ENCODE measurements around the gene KLHL7. TPM values are rescaled to one million over a fixed set of nuclear protein-coding genes. Genes with fewer than 3 reads are reported as not detected.

Gene KLHL7
- total and polyA plus RNA-seq, 12 donors: 27.1 to 159 (median 138) TPM

DNA sequence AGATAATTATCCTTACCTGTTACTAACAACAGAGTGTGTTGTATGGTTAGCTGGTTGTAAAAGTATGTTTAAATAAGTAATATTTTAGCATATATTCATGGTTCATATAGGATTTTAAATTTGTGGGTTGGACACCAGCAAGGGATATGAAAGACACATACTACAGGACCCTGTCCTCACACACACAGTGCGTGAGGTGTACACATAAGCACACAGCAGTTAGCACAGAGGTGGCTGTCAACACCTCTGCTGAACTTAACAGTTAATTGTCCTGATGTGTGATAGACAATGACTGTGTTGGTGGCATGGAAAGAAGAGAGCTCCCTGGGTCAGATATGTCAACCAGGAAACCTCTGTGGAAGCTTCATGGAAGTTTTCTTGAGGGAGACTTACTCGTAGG, 53.0 kb downstream of the KLHL7 start:
- TF ChIP-seq, protein P1, sequence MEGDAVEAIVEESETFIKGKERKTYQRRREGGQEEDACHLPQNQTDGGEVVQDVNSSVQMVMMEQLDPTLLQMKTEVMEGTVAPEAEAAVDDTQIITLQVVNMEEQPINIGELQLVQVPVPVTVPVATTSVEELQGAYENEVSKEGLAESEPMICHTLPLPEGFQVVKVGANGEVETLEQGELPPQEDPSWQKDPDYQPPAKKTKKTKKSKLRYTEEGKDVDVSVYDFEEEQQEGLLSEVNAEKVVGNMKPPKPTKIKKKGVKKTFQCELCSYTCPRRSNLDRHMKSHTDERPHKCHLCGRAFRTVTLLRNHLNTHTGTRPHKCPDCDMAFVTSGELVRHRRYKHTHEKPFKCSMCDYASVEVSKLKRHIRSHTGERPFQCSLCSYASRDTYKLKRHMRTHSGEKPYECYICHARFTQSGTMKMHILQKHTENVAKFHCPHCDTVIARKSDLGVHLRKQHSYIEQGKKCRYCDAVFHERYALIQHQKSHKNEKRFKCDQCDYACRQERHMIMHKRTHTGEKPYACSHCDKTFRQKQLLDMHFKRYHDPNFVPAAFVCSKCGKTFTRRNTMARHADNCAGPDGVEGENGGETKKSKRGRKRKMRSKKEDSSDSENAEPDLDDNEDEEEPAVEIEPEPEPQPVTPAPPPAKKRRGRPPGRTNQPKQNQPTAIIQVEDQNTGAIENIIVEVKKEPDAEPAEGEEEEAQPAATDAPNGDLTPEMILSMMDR (IDR thresholded peaks at IDR 0.05): no peak
- 95 to 96% methylated on average over 2 of the region's 2 CpGs for WGBS, 2 donors
- H3K36me3 ChIP-seq: peaks cover 0 to 93% (median 17%) of the 10 kb centered on the region in 9 donors
- ATAC-seq: peak in 2 of 8 donors; percentile 33 to 54
- DNase-seq: no peak
- H3K27me3 ChIP-seq: no peaks in the 10 kb centered on the region
- peaks cover 0 to 11% (median 0%) of the 10 kb centered on the region in 9 donors for H3K4me1 ChIP-seq
- H3K4me3 ChIP-seq: no peak overlapping the region
- no peaks in the 10 kb centered on the region for H3K9me3 ChIP-seq
- intact Hi-C loops (cut with DNase I): no loop called here
- no peak overlapping the region for H3K27ac ChIP-seq

GRCh38 chr7:23161482-23161881, 55.9 kb downstream of the KLHL7 start:
- TF ChIP-seq, protein P1 (IDR thresholded peaks at IDR 0.05): no peak
- 71 to 80% methylated on average over 1 of the region's 1 CpG for WGBS, 2 donors
- H3K27ac ChIP-seq: no peak overlapping the region
- H3K9me3 ChIP-seq: no peaks in the 10 kb centered on the region
- intact Hi-C loops (cut with DNase I): no loop called here
- H3K36me3 ChIP-seq: peaks cover 0 to 76% (median 12%) of the 10 kb centered on the region in 9 donors
- ATAC-seq (peak in 2 of 8 donors; percentile 14 to 55), DNase-seq (no peak)
- no peak overlapping the region for H3K4me3 ChIP-seq
- no peaks in the 10 kb centered on the region for H3K27me3 ChIP-seq
- peaks cover 0 to 11% (median 0%) of the 10 kb centered on the region in 9 donors for H3K4me1 ChIP-seq

DNA sequence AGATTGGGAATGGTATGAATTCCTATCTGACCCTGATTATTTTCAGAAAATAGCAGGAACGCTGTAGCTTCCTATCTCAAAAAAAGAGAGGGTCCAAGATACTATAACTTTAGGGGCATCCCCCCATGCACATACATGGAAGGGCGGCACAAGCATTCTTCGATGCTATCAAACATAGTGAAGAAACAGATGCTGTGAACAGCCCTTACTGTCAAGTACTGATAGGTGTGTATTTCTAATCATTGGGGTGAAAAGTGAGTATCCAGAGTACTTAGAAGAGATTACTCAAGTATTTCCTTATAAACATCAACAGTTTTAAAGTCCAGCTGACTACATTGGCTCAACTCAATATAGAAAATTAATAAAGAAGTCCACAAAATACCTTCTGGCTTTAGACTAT, 59.3 kb downstream of the KLHL7 start:
- Histone ChIP-seq H3K9me3 (no peaks in the 10 kb centered on the region), H3K27ac (no peak overlapping the region), H3K4me3 (no peak overlapping the region), H3K27me3 (no peaks in the 10 kb centered on the region), H3K4me1 (peaks cover 0 to 18% (median 4%) of the 10 kb centered on the region in 9 donors), H3K36me3 (peaks cover 0 to 75% (median 13%) of the 10 kb centered on the region in 9 donors)
- TF ChIP-seq, protein P1 (IDR thresholded peaks at IDR 0.05): no peak
- 70 to 84% methylated on average over 3 of the region's 3 CpGs for WGBS, 2 donors
- DNase-seq (no peak), ATAC-seq (no peak)
- intact Hi-C loops (cut with DNase I): loop anchor here in 2 of 10 donors (5.0 kb wide), 2 partner anchors 33 to 43 kb away; no protein-coding TSS in a partner anchor

- intact Hi-C loops (cut with DNase I): loop anchor here in 2 of 10 donors (5.0 kb wide), 2 partner anchors 33 to 43 kb away; no protein-coding TSS in a partner anchor
- Histone ChIP-seq H3K4me3 (no peak overlapping the region), H3K27ac (no peak overlapping the region), H3K9me3 (no peaks in the 10 kb centered on the region), H3K27me3 (no peaks in the 10 kb centered on the region), H3K36me3 (peaks cover 0 to 76% (median 13%) of the 10 kb centered on the region in 9 donors), H3K4me1 (peaks cover 0 to 18% (median 4%) of the 10 kb centered on the region in 9 donors)
- TF ChIP-seq, protein P1 (IDR thresholded peaks at IDR 0.05): no peak
- ATAC-seq (no peak), DNase-seq (no peak)
- WGBS, 2 donors: 96 to 97% methylated on average over 1 of the region's 1 CpG
These were observed 59.7 kb downstream of the KLHL7 start for GRCh38 chr7:23165316-23165715.
